Vagina (tissue), 2 donors: ENCODE results near the gene PRKAR1B. TPM values are rescaled to one million over a fixed set of nuclear protein-coding genes. Genes with fewer than 3 reads are reported as not detected.

Experiments used
- DNase-seq, 2 donors: peaks; one replicate each; pipeline ENCODE4 v3.0.0-alpha.2; 2017; ENCODE audit errors: extremely low spot score in 2 of 2
- H3K27ac ChIP-seq: fragments of 200-600 bp; sonication (generic); one replicate; pipeline ENCODE4 v1.5.1; 2019
- H3K27me3 ChIP-seq: fragments of 200-600 bp; sonication (generic); one replicate; pipeline ENCODE4 v1.5.1; 2019
- H3K36me3 ChIP-seq, 2 donors: fragments of 200-600 bp; sonication (generic); one replicate each; pipeline ENCODE4 v1.5.1; 2017 to 2019
- H3K4me1 ChIP-seq: fragments of 200-600 bp; sonication (generic); one replicate; pipeline ENCODE4 v1.5.1; 2019
- H3K4me3 ChIP-seq, 2 donors: fragments of 200-600 bp; sonication (generic); 1 replicate in 1 of 2; 2 replicates in 1 of 2; pipeline ENCODE4 v1.5.1; 2016 to 2019
- H3K9me3 ChIP-seq: fragments of 200-600 bp; sonication (generic); one replicate; pipeline ENCODE4 v1.5.1; 2019
- POLR2A ChIP-seq, 2 donors: fragments of 450-650 bp; IDR thresholded peaks; one replicate each; pipeline ENCODE4 v1.6.1; 2017; ENCODE audit warnings: antibody characterized with exemption in 2 of 2, mild to moderate bottlenecking in 2 of 2, moderate library complexity in 2 of 2
- POLR2AphosphoS5 ChIP-seq, 2 donors: sonication (generic); formaldehyde crosslinking; IDR thresholded peaks; one replicate each; pipeline ENCODE4 v1.9.0; 2017; ENCODE audit warnings: antibody characterized with exemption in 2 of 2, mild to moderate bottlenecking in 2 of 2, low read depth in 1 of 2; ENCODE audit not compliant: insufficient read depth in 1 of 2
- intact Hi-C: fragments of 100-400 bp; cut with DNase I; formaldehyde crosslinking; loops from one replicate; pipeline ENCODE4 v1.15.1; 2023
- total RNA-seq: library from RNA; depleted of rRNA; stranded (reverse); fragments of >200 nt; gene quantifications from one replicate; pipeline ENCODE4 v1.2.3, GENCODE V29; 2016
- TF ChIP-seq, protein P1 (sequence below), 3 experiments: fragments of 450-650 bp in 2 of 3; fragments of 200-600 bp in 1 of 3; sonication (generic) in 1 of 3; IDR thresholded peaks; one replicate each; pipeline ENCODE4 v1.5.1; 2017 to 2019; ENCODE audit warnings: antibody characterized with exemption in 3 of 3, mild to moderate bottlenecking in 2 of 3, moderate library complexity in 2 of 3

Gene PRKAR1B
- total RNA-seq, 1 donor from 2014 or later = 31.4 TPM

DNA sequence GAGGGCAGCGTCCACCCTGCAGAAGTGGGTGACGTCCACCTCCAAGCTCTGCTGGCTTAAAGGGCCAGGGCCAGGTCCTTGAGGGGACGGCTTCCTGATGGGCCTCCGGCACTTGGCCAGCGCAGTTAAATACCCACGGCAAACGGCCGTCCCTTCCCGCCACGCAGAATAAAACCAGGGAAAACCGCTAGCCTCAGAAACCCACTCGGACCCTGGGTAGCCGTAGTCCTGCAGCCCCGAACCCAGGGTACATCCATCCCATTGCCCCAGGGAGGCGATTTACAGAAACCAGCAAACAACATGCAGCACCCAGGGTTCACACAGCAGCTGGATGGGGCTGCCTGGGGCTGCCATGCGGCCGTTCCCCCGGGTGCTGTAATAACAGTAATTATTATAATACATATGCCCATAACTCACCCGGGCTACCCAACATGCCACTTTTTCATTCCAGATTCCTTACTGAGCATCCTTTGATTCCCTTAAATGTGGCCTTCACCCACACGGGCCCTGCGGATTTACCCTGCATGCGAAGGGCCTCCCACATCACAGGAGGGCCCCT is 126.0 kb downstream of the PRKAR1B start:
- no peaks in the 10 kb centered on the region for H3K27me3 ChIP-seq
- TF ChIP-seq, protein P1, sequence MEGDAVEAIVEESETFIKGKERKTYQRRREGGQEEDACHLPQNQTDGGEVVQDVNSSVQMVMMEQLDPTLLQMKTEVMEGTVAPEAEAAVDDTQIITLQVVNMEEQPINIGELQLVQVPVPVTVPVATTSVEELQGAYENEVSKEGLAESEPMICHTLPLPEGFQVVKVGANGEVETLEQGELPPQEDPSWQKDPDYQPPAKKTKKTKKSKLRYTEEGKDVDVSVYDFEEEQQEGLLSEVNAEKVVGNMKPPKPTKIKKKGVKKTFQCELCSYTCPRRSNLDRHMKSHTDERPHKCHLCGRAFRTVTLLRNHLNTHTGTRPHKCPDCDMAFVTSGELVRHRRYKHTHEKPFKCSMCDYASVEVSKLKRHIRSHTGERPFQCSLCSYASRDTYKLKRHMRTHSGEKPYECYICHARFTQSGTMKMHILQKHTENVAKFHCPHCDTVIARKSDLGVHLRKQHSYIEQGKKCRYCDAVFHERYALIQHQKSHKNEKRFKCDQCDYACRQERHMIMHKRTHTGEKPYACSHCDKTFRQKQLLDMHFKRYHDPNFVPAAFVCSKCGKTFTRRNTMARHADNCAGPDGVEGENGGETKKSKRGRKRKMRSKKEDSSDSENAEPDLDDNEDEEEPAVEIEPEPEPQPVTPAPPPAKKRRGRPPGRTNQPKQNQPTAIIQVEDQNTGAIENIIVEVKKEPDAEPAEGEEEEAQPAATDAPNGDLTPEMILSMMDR (IDR thresholded peaks at IDR 0.05) = no peak
- TF ChIP-seq POLR2AphosphoS5 (IDR thresholded peaks at IDR 0.05; ENCODE audit: insufficient read depth in 1 of 2, low read depth in 1 of 2) = no peak
- no peak for TF ChIP-seq POLR2A (IDR thresholded peaks at IDR 0.05)
- no peak overlapping the region for H3K4me3 ChIP-seq
- H3K4me1 ChIP-seq = peaks cover 24% of the 10 kb centered on the region
- H3K9me3 ChIP-seq = no peaks in the 10 kb centered on the region
- intact Hi-C loops = no loop called here
- no peak for DNase-seq
- peak overlapping the region; percentile 67 for H3K27ac ChIP-seq
- H3K36me3 ChIP-seq = peaks cover 0 to 5% of the 10 kb centered on the region in 2 donors

DNA sequence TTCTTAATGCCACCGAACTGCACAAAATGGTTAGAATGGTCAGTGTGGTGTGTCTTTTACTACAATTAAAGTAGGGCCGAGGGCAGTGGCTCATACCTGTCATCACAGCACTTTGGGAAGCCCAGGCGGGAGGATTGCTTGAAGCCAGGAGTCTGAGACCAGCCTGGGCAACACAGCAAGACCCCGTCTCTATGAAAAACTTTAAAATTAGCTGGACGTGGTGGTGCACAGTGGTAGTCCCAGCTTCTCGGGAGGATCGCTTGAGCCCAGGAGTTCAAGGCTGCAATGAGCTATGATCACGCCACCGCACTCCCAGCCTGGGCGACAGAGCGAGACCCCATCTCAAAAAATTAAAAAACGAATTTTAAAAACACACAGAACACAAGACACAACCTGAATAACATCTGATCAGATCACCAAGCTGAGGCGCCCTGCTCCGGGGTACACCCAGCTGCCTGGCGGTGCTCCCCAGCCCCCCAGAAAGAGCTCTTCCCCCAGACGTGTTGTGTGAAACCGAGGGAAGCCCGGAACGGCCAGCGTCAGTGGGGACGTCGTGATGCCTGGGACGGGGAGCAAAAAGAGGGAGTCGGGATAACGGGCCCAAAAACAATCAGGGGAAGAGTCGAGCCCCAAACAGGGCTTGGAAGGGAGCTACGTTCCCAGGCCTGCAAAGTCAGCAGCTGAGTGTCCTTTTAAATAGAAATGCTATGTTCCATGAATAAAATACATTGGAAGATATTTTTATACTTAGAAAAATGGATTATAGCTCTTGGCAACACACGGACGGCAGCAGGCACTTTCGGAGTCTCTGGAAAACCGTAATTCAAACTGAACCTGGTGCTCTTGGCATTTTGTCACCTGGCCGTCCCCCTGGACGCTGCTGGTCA is 126.7 kb downstream of the PRKAR1B start:
- no peak for DNase-seq
- intact Hi-C loops = no loop called here
- H3K36me3 ChIP-seq = no peaks in the 10 kb centered on the region
- H3K27ac ChIP-seq = no peak overlapping the region
- no peaks in the 10 kb centered on the region for H3K9me3 ChIP-seq
- H3K4me3 ChIP-seq = no peak overlapping the region
- peaks cover 24% of the 10 kb centered on the region for H3K4me1 ChIP-seq
- H3K27me3 ChIP-seq = no peaks in the 10 kb centered on the region
- TF ChIP-seq, protein P1 (IDR thresholded peaks at IDR 0.05) = no peak
- TF ChIP-seq POLR2A (IDR thresholded peaks at IDR 0.05) (no peak), POLR2AphosphoS5 (IDR thresholded peaks at IDR 0.05; ENCODE audit: insufficient read depth in 1 of 2, low read depth in 1 of 2) (no peak)

DNA sequence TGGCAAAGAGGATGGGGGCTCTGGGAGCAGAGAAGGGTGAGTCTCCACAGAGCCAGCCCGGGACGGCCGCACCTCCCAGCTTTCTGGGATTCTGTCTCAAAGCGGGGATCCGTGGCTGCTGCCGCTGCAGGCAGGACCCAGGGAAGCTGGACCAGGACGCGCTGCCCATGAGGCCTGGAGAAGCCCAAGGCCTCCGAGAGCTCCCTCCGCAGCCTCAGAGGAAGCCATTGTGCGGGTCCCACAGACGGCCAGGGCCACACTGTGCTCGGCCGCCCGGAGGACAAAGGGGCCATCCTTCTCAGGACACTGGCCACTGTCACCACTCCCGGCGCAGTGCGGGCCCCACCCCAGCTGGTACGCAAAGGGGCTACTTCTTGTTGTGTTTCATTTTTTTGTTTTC is 128.2 kb downstream of the PRKAR1B start:
- no peaks in the 10 kb centered on the region for H3K27me3 ChIP-seq
- no peak overlapping the region for H3K4me3 ChIP-seq
- TF ChIP-seq POLR2AphosphoS5 (IDR thresholded peaks at IDR 0.05; ENCODE audit: insufficient read depth in 1 of 2, low read depth in 1 of 2) = no peak
- TF ChIP-seq POLR2A (IDR thresholded peaks at IDR 0.05) = no peak
- TF ChIP-seq, protein P1 (IDR thresholded peaks at IDR 0.05) = no peak
- no peak for DNase-seq
- H3K9me3 ChIP-seq = no peaks in the 10 kb centered on the region
- H3K36me3 ChIP-seq = no peaks in the 10 kb centered on the region
- H3K4me1 ChIP-seq = peaks cover 24% of the 10 kb centered on the region
- no peak overlapping the region for H3K27ac ChIP-seq
- intact Hi-C loops = no loop called here

DNA sequence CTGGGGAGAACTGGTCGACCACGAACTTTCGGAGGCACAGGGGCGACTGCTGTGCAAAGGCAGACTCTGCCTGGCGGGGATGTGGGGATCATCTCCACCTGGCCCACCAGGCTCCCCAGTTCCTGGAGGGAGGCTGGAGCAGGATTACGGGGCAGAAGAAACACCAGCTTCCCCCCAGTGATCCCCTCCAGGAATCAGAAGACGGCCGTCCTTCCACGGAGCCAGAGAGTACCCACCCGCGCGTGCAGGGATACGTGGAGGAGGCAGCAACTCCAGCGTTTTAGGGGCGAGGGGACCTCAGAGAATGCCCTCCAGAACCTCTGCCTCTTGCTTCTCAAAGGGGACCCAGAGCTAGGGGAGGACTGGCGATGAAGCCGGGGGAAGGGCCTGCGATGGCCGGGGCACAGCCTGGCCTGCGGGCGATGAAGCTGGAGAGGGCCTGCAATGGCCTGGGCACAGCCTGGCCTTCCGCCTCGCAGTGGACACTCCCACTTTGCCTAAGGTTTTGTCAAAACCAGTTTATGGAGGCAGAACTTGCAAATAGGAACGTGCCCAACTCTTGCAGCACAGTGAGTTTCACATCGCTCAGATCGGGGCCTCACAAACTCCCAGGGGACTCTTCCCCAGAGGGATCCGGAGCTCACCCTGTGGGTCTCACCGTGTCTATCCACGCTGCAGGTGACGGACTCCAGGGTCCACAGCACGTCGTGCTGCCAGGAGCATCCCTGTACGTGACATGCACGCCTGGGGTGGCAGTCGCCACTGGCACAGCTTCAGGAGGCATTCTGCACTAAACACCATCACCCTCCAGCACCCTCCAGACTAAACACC is 129.5 kb downstream of the PRKAR1B start:
- no peaks in the 10 kb centered on the region for H3K27me3 ChIP-seq
- peaks cover 17% of the 10 kb centered on the region for H3K4me1 ChIP-seq
- H3K4me3 ChIP-seq = no peak overlapping the region
- no peak overlapping the region for H3K27ac ChIP-seq
- no peaks in the 10 kb centered on the region for H3K9me3 ChIP-seq
- no peak for DNase-seq
- intact Hi-C loops = no loop called here
- no peaks in the 10 kb centered on the region for H3K36me3 ChIP-seq
- TF ChIP-seq POLR2AphosphoS5 (IDR thresholded peaks at IDR 0.05; ENCODE audit: insufficient read depth in 1 of 2, low read depth in 1 of 2) (no peak), POLR2A (IDR thresholded peaks at IDR 0.05) (no peak)
- TF ChIP-seq, protein P1 (IDR thresholded peaks at IDR 0.05) = no peak
